Neural cell (in vitro differentiated cells): ENCODE results near the gene SLC25A13. TPM values are rescaled to one million over a fixed set of nuclear protein-coding genes. Genes with fewer than 3 reads are reported as not detected.

Experiments
- H2AFZ ChIP-seq: fragments of 200-600, 300-800 bp; sonication (generic), shearing (Covaris generic); 2 replicates; pipeline ENCODE4 v1.6.0; 2014; ENCODE audit warnings: low read depth, mild to moderate bottlenecking, antibody characterized with exemption, low read length, moderate library complexity
- H3F3A ChIP-seq: fragments of 200-600 bp; shearing (Covaris generic); 2 replicates; pipeline ENCODE4 v1.6.1; 2016; ENCODE audit warnings: mild to moderate bottlenecking, moderate library complexity, mixed read lengths, antibody characterized with exemption, low read length; ENCODE audit not compliant: insufficient read depth, poor library complexity, severe bottlenecking
- H3K27ac ChIP-seq: fragments of 200-600, 300-800 bp; sonication (generic), shearing (Covaris generic); 2 replicates; pipeline ENCODE4 v1.5.1; 2014; ENCODE audit warnings: mild to moderate bottlenecking, low read length, moderate library complexity
- H3K27me3 ChIP-seq: fragments of 300-800, 200-600 bp; sonication (generic), shearing (Covaris generic); 2 replicates; pipeline ENCODE4 v1.6.0; 2014; ENCODE audit warnings: mild to moderate bottlenecking, low read depth, low read length, moderate library complexity; ENCODE audit not compliant: insufficient read depth
- H3K36me3 ChIP-seq: fragments of 300-800, 200-600 bp; sonication (generic), shearing (Covaris generic); 2 replicates; pipeline ENCODE4 v1.5.1; 2014; ENCODE audit warnings: mild to moderate bottlenecking, antibody characterized with exemption, low read length, moderate library complexity; ENCODE audit not compliant: insufficient read depth
- H3K4me2 ChIP-seq: fragments of 300-800, 200-600 bp; sonication (generic), shearing (Covaris generic); 2 replicates; pipeline ENCODE4 v1.6.0; 2014; ENCODE audit warnings: mild to moderate bottlenecking, low read length
- H3K4me3 ChIP-seq: fragments of 300-800, 200-600 bp; sonication (generic), shearing (Covaris generic); 2 replicates; pipeline ENCODE4 v1.5.1; 2014; ENCODE audit warnings: mild to moderate bottlenecking, low read length, moderate library complexity
- H3K79me2 ChIP-seq: fragments of 200-600 bp; shearing (Covaris generic); replicated peaks from 2 replicates; pipeline ENCODE4 v1.6.0; 2014; ENCODE audit warnings: mild to moderate bottlenecking, low read length, moderate library complexity; ENCODE audit not compliant: insufficient read depth
- H3K9ac ChIP-seq: fragments of 300-800, 200-600 bp; sonication (generic), shearing (Covaris generic); 2 replicates; pipeline ENCODE4 v1.6.1; 2016; ENCODE audit warnings: mild to moderate bottlenecking, low read length, mixed read lengths
- H3K9me2 ChIP-seq: fragments of 200-600 bp; shearing (Covaris generic); 2 replicates; pipeline ENCODE4 v1.6.1; 2016; ENCODE audit warnings: mild to moderate bottlenecking, low read length, mixed read lengths; ENCODE audit not compliant: insufficient read depth
- H3K9me3 ChIP-seq: fragments of 200-600, 300-800 bp; sonication (generic), shearing (Covaris generic); 2 replicates; pipeline ENCODE4 v1.6.1; 2016; ENCODE audit warnings: mild to moderate bottlenecking, mixed run types, low read length, moderate library complexity, mixed read lengths
- H4K20me1 ChIP-seq: fragments of 200-600 bp; shearing (Covaris generic); 2 replicates; pipeline ENCODE4 v1.6.1; 2016; ENCODE audit warnings: mild to moderate bottlenecking, mixed run types; ENCODE audit not compliant: insufficient read depth
- CTCF ChIP-seq: fragments of 450-650 bp; IDR thresholded peaks from 2 replicates; pipeline ENCODE4 v1.5.1; 2014; ENCODE audit warnings: antibody characterized with exemption, mild to moderate bottlenecking, moderate library complexity; ENCODE audit not compliant: poor library complexity, severe bottlenecking
- EP300 ChIP-seq: fragments of 450-650 bp; conservative IDR thresholded peaks from 2 replicates; pipeline ENCODE4 v1.6.1; 2014; ENCODE audit warnings: antibody characterized with exemption, mild to moderate bottlenecking, moderate library complexity; ENCODE audit not compliant: poor library complexity, severe bottlenecking
- EZH2 ChIP-seq: fragments of 200-600, 300-800 bp; shearing (Covaris generic), sonication (generic); IDR thresholded peaks from 2 replicates; pipeline ENCODE4 v1.6.1; 2014; ENCODE audit warnings: antibody characterized with exemption, low read length, borderline replicate concordance, mild to moderate bottlenecking; ENCODE audit not compliant: insufficient read depth, poor library complexity, severe bottlenecking
- MXI1 ChIP-seq: fragments of 450-650 bp; conservative IDR thresholded peaks from 2 replicates; pipeline ENCODE4 v1.6.1; 2014; ENCODE audit warnings: antibody characterized with exemption, mild to moderate bottlenecking; ENCODE audit not compliant: poor library complexity, severe bottlenecking
- POLR2AphosphoS5 ChIP-seq: IDR thresholded peaks from 2 replicates; pipeline ENCODE4 v1.6.1; 2012
- RAD21 ChIP-seq: fragments of 450-650 bp; conservative IDR thresholded peaks from 2 replicates; pipeline ENCODE4 v1.6.1; 2014; ENCODE audit warnings: antibody characterized with exemption, mild to moderate bottlenecking, moderate library complexity
- SMC3 ChIP-seq: fragments of 450-650 bp; conservative IDR thresholded peaks from 2 replicates; pipeline ENCODE4 v1.6.1; 2014; ENCODE audit warnings: antibody characterized with exemption, mild to moderate bottlenecking, moderate library complexity; ENCODE audit not compliant: poor library complexity
- TAF1 ChIP-seq: IDR thresholded peaks from 2 replicates; pipeline ENCODE4 v1.6.1; 2012; ENCODE audit warnings: low read depth
- polyA plus RNA-seq: library from polyadenylated mRNA; depleted of rRNA; stranded (reverse); fragments of >200 nt; gene quantifications from 2 replicates; pipeline ENCODE4 v1.2.3, GENCODE V29; 2014
- TF ChIP-seq, protein P1 (sequence below): IDR thresholded peaks from 2 replicates; pipeline ENCODE4 v1.6.1; 2012; ENCODE audit warnings: borderline replicate concordance

The SLC25A13 gene
- polyA plus RNA-seq, 1 donor from 2014 or later = 20.2 TPM

DNA sequence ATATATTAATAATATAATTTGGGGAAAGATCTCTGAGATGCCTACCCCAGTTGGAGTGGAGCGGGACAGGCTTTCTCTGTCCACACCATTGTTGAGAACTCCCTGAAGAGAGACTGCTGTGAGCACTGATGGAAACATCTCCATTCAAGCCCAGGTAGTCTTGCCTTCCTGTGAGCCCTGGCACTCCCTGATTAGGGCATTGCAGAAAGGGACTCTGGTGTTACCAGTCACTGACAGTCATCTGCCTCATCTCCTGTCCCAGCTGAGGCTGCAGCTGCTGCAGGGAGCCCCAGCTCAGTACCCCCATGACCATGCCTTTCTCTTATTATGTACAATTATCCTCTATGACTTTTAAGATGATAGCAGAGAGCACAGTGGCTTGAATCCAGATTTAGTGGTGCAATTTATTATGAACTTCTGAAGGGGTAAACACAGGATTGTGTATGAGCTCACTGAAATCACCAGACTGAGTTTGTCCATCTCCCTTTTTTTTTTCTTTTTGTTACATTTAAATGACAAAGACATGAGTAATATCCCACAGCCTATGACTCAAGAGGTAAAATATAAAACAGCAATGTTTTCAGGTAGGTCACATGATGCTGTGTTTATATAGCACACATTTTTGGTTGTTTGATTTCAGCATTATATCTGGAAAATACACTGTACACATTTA lies 236.9 kb downstream of the SLC25A13 start:
- Histone ChIP-seq H3K4me3 (peak overlapping the region; percentile 22), H3K4me2 (peak overlapping the region; percentile 59), H3K9me3 (no peaks in the 10 kb centered on the region), H2AFZ (no peak overlapping the region), H3K9me2 (no peaks in the 10 kb centered on the region), H3K79me2 (peaks cover 26% of the 10 kb centered on the region), H3F3A (peaks cover 4% of the 10 kb centered on the region), H4K20me1 (no peaks in the 10 kb centered on the region), H3K36me3 (no peaks in the 10 kb centered on the region), H3K27ac (peak overlapping the region; percentile 74), H3K9ac (peak overlapping the region; percentile 42), H3K27me3 (no peaks in the 10 kb centered on the region)
- TF ChIP-seq POLR2AphosphoS5 = no peak
- no peak for TF ChIP-seq EZH2
- no peak for TF ChIP-seq EP300
- peak; percentile 22 for TF ChIP-seq CTCF

DNA sequence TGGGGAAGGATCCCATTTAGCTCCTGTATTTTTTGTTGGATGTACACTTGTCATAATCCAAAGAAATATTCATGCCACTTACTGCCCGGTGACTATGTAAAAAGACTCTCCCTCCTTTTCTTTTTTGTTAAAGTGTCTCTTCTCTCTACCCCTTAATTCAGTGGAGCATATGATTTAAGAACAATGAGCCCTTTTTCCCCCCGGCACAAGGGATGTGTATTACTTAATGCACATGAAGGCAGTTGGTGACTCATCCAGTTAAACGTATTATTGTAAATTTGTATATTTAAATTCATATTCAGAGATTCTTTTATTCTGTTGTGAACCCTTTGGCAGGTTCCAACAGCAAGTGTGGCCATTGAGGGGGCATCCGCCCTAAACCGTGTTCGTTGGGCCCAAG lies 241.9 kb downstream of the SLC25A13 start:
- no peaks in the 10 kb centered on the region for H3K9me3 ChIP-seq
- peaks cover 72% of the 10 kb centered on the region for H3K79me2 ChIP-seq
- no peak overlapping the region for H3K4me3 ChIP-seq
- no peaks in the 10 kb centered on the region for H3K36me3 ChIP-seq
- H3K27ac ChIP-seq = no peak overlapping the region
- no peak overlapping the region for H3K9ac ChIP-seq
- TF ChIP-seq SMC3 (no peak), MXI1 (no peak), CTCF (no peak), RAD21 (no peak), POLR2AphosphoS5 (no peak), TAF1 (no peak), EP300 (no peak), EZH2 (no peak)
- TF ChIP-seq, protein P1, sequence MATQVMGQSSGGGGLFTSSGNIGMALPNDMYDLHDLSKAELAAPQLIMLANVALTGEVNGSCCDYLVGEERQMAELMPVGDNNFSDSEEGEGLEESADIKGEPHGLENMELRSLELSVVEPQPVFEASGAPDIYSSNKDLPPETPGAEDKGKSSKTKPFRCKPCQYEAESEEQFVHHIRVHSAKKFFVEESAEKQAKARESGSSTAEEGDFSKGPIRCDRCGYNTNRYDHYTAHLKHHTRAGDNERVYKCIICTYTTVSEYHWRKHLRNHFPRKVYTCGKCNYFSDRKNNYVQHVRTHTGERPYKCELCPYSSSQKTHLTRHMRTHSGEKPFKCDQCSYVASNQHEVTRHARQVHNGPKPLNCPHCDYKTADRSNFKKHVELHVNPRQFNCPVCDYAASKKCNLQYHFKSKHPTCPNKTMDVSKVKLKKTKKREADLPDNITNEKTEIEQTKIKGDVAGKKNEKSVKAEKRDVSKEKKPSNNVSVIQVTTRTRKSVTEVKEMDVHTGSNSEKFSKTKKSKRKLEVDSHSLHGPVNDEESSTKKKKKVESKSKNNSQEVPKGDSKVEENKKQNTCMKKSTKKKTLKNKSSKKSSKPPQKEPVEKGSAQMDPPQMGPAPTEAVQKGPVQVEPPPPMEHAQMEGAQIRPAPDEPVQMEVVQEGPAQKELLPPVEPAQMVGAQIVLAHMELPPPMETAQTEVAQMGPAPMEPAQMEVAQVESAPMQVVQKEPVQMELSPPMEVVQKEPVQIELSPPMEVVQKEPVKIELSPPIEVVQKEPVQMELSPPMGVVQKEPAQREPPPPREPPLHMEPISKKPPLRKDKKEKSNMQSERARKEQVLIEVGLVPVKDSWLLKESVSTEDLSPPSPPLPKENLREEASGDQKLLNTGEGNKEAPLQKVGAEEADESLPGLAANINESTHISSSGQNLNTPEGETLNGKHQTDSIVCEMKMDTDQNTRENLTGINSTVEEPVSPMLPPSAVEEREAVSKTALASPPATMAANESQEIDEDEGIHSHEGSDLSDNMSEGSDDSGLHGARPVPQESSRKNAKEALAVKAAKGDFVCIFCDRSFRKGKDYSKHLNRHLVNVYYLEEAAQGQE = no peak
- H3K27me3 ChIP-seq = peaks cover 3% of the 10 kb centered on the region
- no peaks in the 10 kb centered on the region for H3F3A ChIP-seq
- no peaks in the 10 kb centered on the region for H4K20me1 ChIP-seq
- no peaks in the 10 kb centered on the region for H3K9me2 ChIP-seq
- no peak overlapping the region for H3K4me2 ChIP-seq
- no peak overlapping the region for H2AFZ ChIP-seq
